GM20431 (cell line): ENCODE measurements around the gene SETD6.
"Not testable (repeated sequence)": the region's sequence is repeated elsewhere in the genome, so short reads cannot be mapped to it uniquely, and the experiment has no call there.

ENCODE experiments used
- in situ Hi-C: fragments of 300-500 bp; cut with MseI, MboI; formaldehyde crosslinking; loops from one replicate; pipeline ENCODE4 v1.15.0; 2020; ENCODE audit warnings: low sequenced_read_pairs; ENCODE audit not compliant: unreplicated experiment

The SETD6 gene

GRCh38 chr16:58535100-58535499, 19.8 kb downstream of the SETD6 start:
- in situ Hi-C loops = no loop called here

GRCh38 chr16:58536278-58536677, 21.0 kb downstream of the SETD6 start:
- in situ Hi-C loops = no loop called here

GRCh38 chr16:58537124-58537906, 22.0 kb downstream of the SETD6 start:
- in situ Hi-C loops = no loop called here

GRCh38 chr16:58541711-58542110, 26.4 kb downstream of the SETD6 start:
- in situ Hi-C loops = no loop called here

GRCh38 chr16:58542291-58542690, 27.0 kb downstream of the SETD6 start:
- in situ Hi-C loops = no loop called here

- in situ Hi-C loops = no loop called here
Observed at GRCh38 chr16:58543685-58544084, 28.4 kb downstream of the SETD6 start.

- in situ Hi-C loops = no loop called here
Observed at GRCh38 chr16:58548378-58548777, 33.1 kb downstream of the SETD6 start.

- in situ Hi-C loops = no loop called here
Observed at GRCh38 chr16:58551496-58551895, 36.2 kb downstream of the SETD6 start.

- in situ Hi-C loops = no loop called here
Observed at GRCh38 chr16:58556678-58557077, 41.4 kb downstream of the SETD6 start.

- in situ Hi-C loops = no loop called here
Observed at GRCh38 chr16:58563235-58563634, 47.9 kb downstream of the SETD6 start.

GRCh38 chr16:58563775-58564174, 48.5 kb downstream of the SETD6 start:
- in situ Hi-C loops = no loop called here

- in situ Hi-C loops = not testable (repeated sequence)
Observed at GRCh38 chr16:58565697-58566096, 50.4 kb downstream of the SETD6 start.
